HepG2 (cell line): ENCODE measurements around the gene ADGRG1. TPM values are rescaled to one million over a fixed set of nuclear protein-coding genes. Genes with fewer than 3 reads are reported as not detected.

ENCODE experiments used
- AKAP8 ChIP-seq: sonication (generic); formaldehyde crosslinking; IDR thresholded peaks from 2 replicates; pipeline ENCODE4 v1.5.1; 2020; ENCODE audit warnings: mild to moderate bottlenecking, missing genetic modification reagents
- BRD4 ChIP-seq: sonication (generic); formaldehyde crosslinking; IDR thresholded peaks from 2 replicates; pipeline ENCODE4 v1.4.0; 2020; ENCODE audit warnings: missing genetic modification reagents
- CREB3 ChIP-seq: sonication (generic); formaldehyde crosslinking; IDR thresholded peaks from 2 replicates; pipeline ENCODE4 v1.5.0; 2020; ENCODE audit warnings: missing genetic modification reagents
- ELF4 ChIP-seq: sonication (generic); formaldehyde crosslinking; IDR thresholded peaks from 2 replicates; pipeline ENCODE4 v1.5.0; 2020; ENCODE audit warnings: missing genetic modification reagents, mild to moderate bottlenecking, moderate library complexity, borderline replicate concordance
- ELK4 ChIP-seq: sonication (generic); formaldehyde crosslinking; IDR thresholded peaks from 2 replicates; pipeline ENCODE4 v1.9.0; 2021; ENCODE audit warnings: missing genetic modification reagents, borderline replicate concordance
- FOXA3 ChIP-seq: IDR thresholded peaks from 2 replicates; pipeline ENCODE4 v1.6.1; 2016; ENCODE audit warnings: missing genetic modification reagents, missing compliant biosample characterization
- HNRNPLL ChIP-seq: fragments of 200-400 bp; formaldehyde crosslinking; IDR thresholded peaks from 2 replicates; pipeline ENCODE4 v1.6.1; 2017; ENCODE audit warnings: mild to moderate bottlenecking, low read depth, low read length; ENCODE audit not compliant: poor library complexity, severe bottlenecking
- ISX ChIP-seq: sonication (generic); formaldehyde crosslinking; conservative IDR thresholded peaks from 2 replicates; pipeline ENCODE4 v1.5.0; 2020; ENCODE audit warnings: missing genetic modification reagents
- MAFG ChIP-seq: sonication (generic); formaldehyde crosslinking; IDR thresholded peaks from 2 replicates; pipeline ENCODE4 v1.5.1; 2020; ENCODE audit warnings: mild to moderate bottlenecking, missing genetic modification reagents
- MED13 ChIP-seq: sonication (generic); formaldehyde crosslinking; IDR thresholded peaks from 2 replicates; pipeline ENCODE4 v1.5.0; 2020; ENCODE audit warnings: missing genetic modification reagents
- MIXL1 ChIP-seq: IDR thresholded peaks from 2 replicates; pipeline ENCODE4 v1.6.1; 2016
- NFKBIZ ChIP-seq: IDR thresholded peaks from 2 replicates; pipeline ENCODE4 v1.6.1; 2018; ENCODE audit warnings: missing genetic modification reagents, missing compliant biosample characterization
- PHF20 ChIP-seq: sonication (generic); formaldehyde crosslinking; IDR thresholded peaks from 2 replicates; pipeline ENCODE4 v1.5.0; 2020; ENCODE audit warnings: mild to moderate bottlenecking, missing genetic modification reagents
- SRY ChIP-seq: sonication (generic); formaldehyde crosslinking; IDR thresholded peaks from 2 replicates; pipeline ENCODE4 v1.8.0; 2022; ENCODE audit warnings: mild to moderate bottlenecking, missing genetic modification reagents
- U2AF2 ChIP-seq: fragments of 200-400 bp; formaldehyde crosslinking; IDR thresholded peaks from 2 replicates; pipeline ENCODE4 v1.6.1; 2017; ENCODE audit warnings: low read depth, mild to moderate bottlenecking, low read length
- ZBTB7A ChIP-seq: sonication (generic); formaldehyde crosslinking; IDR thresholded peaks from 2 replicates; pipeline ENCODE4 v1.8.0; 2022; ENCODE audit warnings: mild to moderate bottlenecking, missing genetic modification reagents
- ZNF205 ChIP-seq: IDR thresholded peaks from 2 replicates; pipeline ENCODE4 v1.6.1; 2018; ENCODE audit warnings: missing biosample characterization, missing genetic modification reagents
- ZNF224 ChIP-seq: sonication (generic); formaldehyde crosslinking; IDR thresholded peaks from 2 replicates; pipeline ENCODE4 v1.5.0; 2020; ENCODE audit warnings: mild to moderate bottlenecking, missing genetic modification reagents
- ZNF24 ChIP-seq: fragments of 450-650 bp; IDR thresholded peaks from 2 replicates; pipeline ENCODE4 v1.6.1; 2017; ENCODE audit warnings: antibody characterized with exemption, mild to moderate bottlenecking
- ZNF326 ChIP-seq: sonication (generic); formaldehyde crosslinking; IDR thresholded peaks from 2 replicates; pipeline ENCODE4 v1.4.0; 2020; ENCODE audit warnings: missing genetic modification reagents, borderline replicate concordance
- ZNF530 ChIP-seq: sonication (generic); formaldehyde crosslinking; IDR thresholded peaks from 2 replicates; pipeline ENCODE4 v1.5.0; 2020; ENCODE audit warnings: low read depth, mild to moderate bottlenecking, missing genetic modification reagents
- ZNF589 ChIP-seq: sonication (generic); formaldehyde crosslinking; conservative IDR thresholded peaks from 2 replicates; pipeline ENCODE4 v1.8.0; 2022; ENCODE audit warnings: mild to moderate bottlenecking, moderate library complexity, missing genetic modification reagents
- ZNF607 ChIP-seq: sonication (generic); formaldehyde crosslinking; IDR thresholded peaks from 2 replicates; pipeline ENCODE4 v1.5.1; 2020; ENCODE audit warnings: missing genetic modification reagents, mild to moderate bottlenecking, borderline replicate concordance
- ZNF788 ChIP-seq: sonication (generic); formaldehyde crosslinking; IDR thresholded peaks from 2 replicates; pipeline ENCODE4 v1.5.0; 2020; ENCODE audit warnings: mild to moderate bottlenecking, missing genetic modification reagents, borderline replicate concordance
- polyA plus RNA-seq, 8 experiments: library from polyadenylated mRNA; depleted of rRNA in 3 of 8; stranded (reverse) in 7 of 8; unstranded in 1 of 8; fragments of >200 nt; fragmentation: Illumina TruSeq in 4 of 8; extraction: Trizol in 4 of 8; gene quantifications; 2 replicates each; pipeline versions ENCODE4 v1.2.1 to v1.2.3, GENCODE V29; 2011 to 2016; ENCODE audit warnings: low read depth in 4 of 8, missing spikeins in 1 of 8, mixed read lengths in 1 of 8; ENCODE audit not compliant: insufficient read depth in 1 of 8
- total RNA-seq, 5 experiments: library from RNA; depleted of rRNA; stranded (reverse); fragments of >200 nt; fragmentation: Illumina TruSeq; extraction: Trizol; gene quantifications; 2 replicates each; pipeline ENCODE4 v1.2.3, GENCODE V29; 2016; ENCODE audit warnings: low read depth in 1 of 5
- TF ChIP-seq, protein P1 (sequence below): sonication (generic); formaldehyde crosslinking; IDR thresholded peaks from 2 replicates; pipeline ENCODE4 v1.5.0; 2020; ENCODE audit warnings: mild to moderate bottlenecking, missing genetic modification reagents
- TF ChIP-seq, protein P2 (sequence below): sonication (generic); formaldehyde crosslinking; IDR thresholded peaks from 2 replicates; pipeline ENCODE4 v1.4.0; 2020; ENCODE audit warnings: missing genetic modification reagents

The ADGRG1 gene
- total and polyA plus RNA-seq, 2 of the 13 experiments (the other 11 are each of a cell fraction or from before 2014, with no cell fraction given): 2.7 to 5.9 TPM

GRCh38 chr16:57666353-57667047 is 38.1 kb downstream of the ADGRG1 start (continued):
- TF ChIP-seq ELF4 (CRISPR knock-in tag) (0 out of 2 replicates have a peak, but pooled peaks have one; percentile 45), ZNF205 (CRISPR knock-in tag) (no peak), BRD4 (CRISPR knock-in tag) (peak; percentile 58; the same call in 1 of the 2 replicates), ISX (CRISPR knock-in tag) (no peak), ZNF24 (no peak), ZNF224 (CRISPR knock-in tag) (no peak), HNRNPLL (no peak), ZNF326 (CRISPR knock-in tag) (no peak), FOXA3 (CRISPR knock-in tag) (no peak), ZNF788 (CRISPR knock-in tag) (peak; percentile 43; the same call in 1 of the 2 replicates), ZNF530 (CRISPR knock-in tag) (no peak), U2AF2 (no peak), MIXL1 (CRISPR knock-in tag) (no peak), MAFG (CRISPR knock-in tag) (no peak), ZBTB7A (0 out of 2 replicates have a peak, but pooled peaks have one; percentile 23), MED13 (CRISPR knock-in tag) (0 out of 2 replicates have a peak, but pooled peaks have one; percentile 32), ZNF607 (CRISPR knock-in tag) (peak; percentile 38), SRY (no peak), ELK4 (CRISPR knock-in tag) (no peak), CREB3 (CRISPR knock-in tag) (no peak), PHF20 (CRISPR knock-in tag) (no peak), AKAP8 (CRISPR knock-in tag) (no peak), ZNF589 (CRISPR knock-in tag) (no peak), NFKBIZ (CRISPR knock-in tag) (no peak)
- TF ChIP-seq, protein P1, sequence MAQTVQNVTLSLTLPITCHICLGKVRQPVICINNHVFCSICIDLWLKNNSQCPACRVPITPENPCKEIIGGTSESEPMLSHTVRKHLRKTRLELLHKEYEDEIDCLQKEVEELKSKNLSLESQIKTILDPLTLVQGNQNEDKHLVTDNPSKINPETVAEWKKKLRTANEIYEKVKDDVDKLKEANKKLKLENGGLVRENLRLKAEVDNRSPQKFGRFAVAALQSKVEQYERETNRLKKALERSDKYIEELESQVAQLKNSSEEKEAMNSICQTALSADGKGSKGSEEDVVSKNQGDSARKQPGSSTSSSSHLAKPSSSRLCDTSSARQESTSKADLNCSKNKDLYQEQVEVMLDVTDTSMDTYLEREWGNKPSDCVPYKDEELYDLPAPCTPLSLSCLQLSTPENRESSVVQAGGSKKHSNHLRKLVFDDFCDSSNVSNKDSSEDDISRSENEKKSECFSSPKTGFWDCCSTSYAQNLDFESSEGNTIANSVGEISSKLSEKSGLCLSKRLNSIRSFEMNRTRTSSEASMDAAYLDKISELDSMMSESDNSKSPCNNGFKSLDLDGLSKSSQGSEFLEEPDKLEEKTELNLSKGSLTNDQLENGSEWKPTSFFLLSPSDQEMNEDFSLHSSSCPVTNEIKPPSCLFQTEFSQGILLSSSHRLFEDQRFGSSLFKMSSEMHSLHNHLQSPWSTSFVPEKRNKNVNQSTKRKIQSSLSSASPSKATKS (CRISPR knock-in tag): no peak
- TF ChIP-seq, protein P2, sequence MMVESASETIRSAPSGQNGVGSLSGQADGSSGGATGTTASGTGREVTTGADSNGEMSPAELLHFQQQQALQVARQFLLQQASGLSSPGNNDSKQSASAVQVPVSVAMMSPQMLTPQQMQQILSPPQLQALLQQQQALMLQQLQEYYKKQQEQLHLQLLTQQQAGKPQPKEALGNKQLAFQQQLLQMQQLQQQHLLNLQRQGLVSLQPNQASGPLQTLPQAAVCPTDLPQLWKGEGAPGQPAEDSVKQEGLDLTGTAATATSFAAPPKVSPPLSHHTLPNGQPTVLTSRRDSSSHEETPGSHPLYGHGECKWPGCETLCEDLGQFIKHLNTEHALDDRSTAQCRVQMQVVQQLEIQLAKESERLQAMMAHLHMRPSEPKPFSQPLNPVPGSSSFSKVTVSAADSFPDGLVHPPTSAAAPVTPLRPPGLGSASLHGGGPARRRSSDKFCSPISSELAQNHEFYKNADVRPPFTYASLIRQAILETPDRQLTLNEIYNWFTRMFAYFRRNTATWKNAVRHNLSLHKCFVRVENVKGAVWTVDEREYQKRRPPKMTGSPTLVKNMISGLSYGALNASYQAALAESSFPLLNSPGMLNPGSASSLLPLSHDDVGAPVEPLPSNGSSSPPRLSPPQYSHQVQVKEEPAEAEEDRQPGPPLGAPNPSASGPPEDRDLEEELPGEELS: 0 out of 2 replicates have a peak, but pooled peaks have one; percentile 12
